H1 (cell line): ENCODE results near the gene RABL2B. TPM values are rescaled to one million over a fixed set of nuclear protein-coding genes. Genes with fewer than 3 reads are reported as not detected.

ENCODE experiments used
- CTCF ChIA-PET: fragments of 300-600 bp; sonication (Branson Sonifier 250); formaldehyde crosslinking; loops from one replicate; lab custom pipeline; 2021; ENCODE audit not compliant: partially characterized antibody; lab: Charles Lee
- POLR2A ChIA-PET: fragments of 300-600 bp; sonication (Branson Sonifier 250); formaldehyde crosslinking; loops from one replicate; lab custom pipeline; 2021; ENCODE audit warnings: inconsistent platforms; ENCODE audit not compliant: partially characterized antibody; lab: Charles Lee
- DNase-seq, 2 experiments: peaks; one replicate each; pipeline versions ENCODE4 v3.0.0 to v3.0.0-alpha.2; 2010 to 2022; ENCODE audit warnings: low spot score in 2 of 2, low read depth in 1 of 2, mixed read lengths in 1 of 2
- FAIRE-seq: peaks from 2 replicates; lab custom pipeline; 2011; peaks lifted over from hg19 to GRCh38; lab: Jason Lieb, UNC
- H2AFZ ChIP-seq: 2 replicates; pipeline ENCODE4 v1.8.1; 2012; ENCODE audit warnings: low read length, inconsistent platforms
- H2AK5ac ChIP-seq: 2 replicates; pipeline ENCODE4 v1.6.1; 2013; ENCODE audit warnings: low read depth, low read length
- H2BK120ac ChIP-seq: replicated peaks from 2 replicates; pipeline ENCODE3; 2013; ENCODE audit warnings: low read depth, low read length, inconsistent platforms
- H2BK12ac ChIP-seq: 2 replicates; pipeline ENCODE4 v1.6.1; 2013; ENCODE audit warnings: low read depth, low read length
- H2BK15ac ChIP-seq: 2 replicates; pipeline ENCODE4 v1.6.1; 2013; ENCODE audit warnings: low read length
- H2BK20ac ChIP-seq: 2 replicates; pipeline ENCODE4 v1.6.1; 2013; ENCODE audit warnings: low read length
- H2BK5ac ChIP-seq: 2 replicates; pipeline ENCODE4 v1.6.1; 2013; ENCODE audit warnings: low read depth, low read length
- H3K14ac ChIP-seq: 2 replicates; pipeline ENCODE4 v1.6.1; 2013; ENCODE audit warnings: inconsistent platforms; ENCODE audit not compliant: insufficient read length
- H3K18ac ChIP-seq: 2 replicates; pipeline ENCODE4 v1.6.1; 2013; ENCODE audit warnings: low read length; ENCODE audit errors: extremely low read depth
- H3K23ac ChIP-seq: 2 replicates; pipeline ENCODE4 v1.6.1; 2013; ENCODE audit warnings: inconsistent platforms; ENCODE audit not compliant: insufficient read length
- H3K23me2 ChIP-seq: 2 replicates; pipeline ENCODE4 v1.6.1; 2013; ENCODE audit warnings: low read depth, low read length
- H3K27ac ChIP-seq: 2 replicates; pipeline ENCODE4 v1.6.1; 2011; ENCODE audit warnings: low read depth, low read length, inconsistent platforms
- H3K27me3 ChIP-seq, 4 experiments: replicated peaks in 1 of 4; 1 replicate in 1 of 4; 2 replicates in 3 of 4; pipeline versions ENCODE4 v1.6.1 to v1.8.1; 2011 to 2013; ENCODE audit warnings: low read length in 3 of 4, mild to moderate bottlenecking in 3 of 4, inconsistent platforms in 2 of 4, mixed read lengths in 2 of 4, moderate library complexity in 1 of 4; ENCODE audit not compliant: control insufficient read depth in 3 of 4, insufficient read depth in 3 of 4; ENCODE audit errors: extremely low read depth in 1 of 4
- H3K36me3 ChIP-seq, 4 experiments: 2 replicates each; pipeline versions ENCODE4 v1.6.1 to v1.8.1; 2011 to 2013; ENCODE audit warnings: mild to moderate bottlenecking in 4 of 4, low read length in 3 of 4, moderate library complexity in 2 of 4, control low read depth in 1 of 4, inconsistent platforms in 1 of 4; ENCODE audit not compliant: insufficient read depth in 4 of 4, control insufficient read depth in 2 of 4
- H3K4ac ChIP-seq: replicated peaks from 2 replicates; pipeline ENCODE3; 2013; ENCODE audit warnings: low read length, low read depth, mixed read lengths, inconsistent platforms; ENCODE audit not compliant: insufficient read length
- H3K4me1 ChIP-seq, 4 experiments: replicated peaks in 1 of 4; 1 replicate in 1 of 4; 2 replicates in 3 of 4; pipeline versions ENCODE4 v1.6.1 to v1.8.1; 2011 to 2013; ENCODE audit warnings: low read length in 3 of 4, inconsistent platforms in 2 of 4, mixed read lengths in 1 of 4; ENCODE audit not compliant: insufficient read depth in 4 of 4, control insufficient read depth in 3 of 4
- H3K4me2 ChIP-seq, 2 experiments: 2 replicates each; pipeline versions ENCODE4 v1.6.1 to v1.8.1; 2011 to 2013; ENCODE audit warnings: low read depth in 2 of 2, low read length in 2 of 2, control low read depth in 1 of 2, inconsistent platforms in 1 of 2, mild to moderate bottlenecking in 1 of 2; ENCODE audit not compliant: insufficient read depth in 1 of 2
- H3K4me3 ChIP-seq, 4 experiments: fragments of 200-600, 300-600 bp in 1 of 4; sonication (generic), shearing (Covaris generic), sonication (Bioruptor Twin) in 1 of 4; 2 replicates each; pipeline versions ENCODE4 v1.5.1 to v1.8.1; 2011 to 2016; ENCODE audit warnings: low read length in 4 of 4, low read depth in 3 of 4, control low read depth in 2 of 4, inconsistent platforms in 2 of 4, mild to moderate bottlenecking in 2 of 4, mixed read lengths in 1 of 4, moderate library complexity in 1 of 4; ENCODE audit not compliant: insufficient read depth in 2 of 4; ENCODE audit errors: extremely low read depth in 1 of 4
- H3K56ac ChIP-seq: replicated peaks from 2 replicates; pipeline ENCODE3; 2013; ENCODE audit warnings: low read depth, mild to moderate bottlenecking, mixed read lengths, low read length, inconsistent platforms; ENCODE audit not compliant: insufficient read length
- H3K79me1 ChIP-seq: 2 replicates; pipeline ENCODE4 v1.6.1; 2013; ENCODE audit warnings: low read depth, low read length, control low read depth
- H3K79me2 ChIP-seq, 2 experiments: 2 replicates each; pipeline versions ENCODE4 v1.6.1 to v1.8.1; 2012 to 2013; ENCODE audit warnings: low read length in 2 of 2, mild to moderate bottlenecking in 2 of 2, inconsistent platforms in 1 of 2; ENCODE audit not compliant: insufficient read depth in 2 of 2, control insufficient read depth in 1 of 2
- H3K9ac ChIP-seq, 4 experiments: replicated peaks in 1 of 4; 1 replicate in 1 of 4; 2 replicates in 3 of 4; pipeline versions ENCODE4 v1.6.1 to v1.8.1; 2011 to 2013; ENCODE audit warnings: low read depth in 3 of 4, low read length in 3 of 4, control low read depth in 2 of 4, mild to moderate bottlenecking in 2 of 4, moderate library complexity in 2 of 4, inconsistent platforms in 1 of 4; ENCODE audit errors: extremely low read depth in 1 of 4
- H3K9me3 ChIP-seq, 2 experiments: 2 replicates each; pipeline versions ENCODE4 v1.6.1 to v1.8.1; 2012 to 2013; ENCODE audit warnings: mild to moderate bottlenecking in 2 of 2, moderate library complexity in 2 of 2, control low read depth in 1 of 2, inconsistent platforms in 1 of 2, low read depth in 1 of 2, low read length in 1 of 2, mixed read lengths in 1 of 2; ENCODE audit not compliant: insufficient read depth in 2 of 2
- H4K20me1 ChIP-seq, 2 experiments: replicated peaks in 1 of 2; 2 replicates each; pipeline versions ENCODE3 to v1.8.1; 2011 to 2013; ENCODE audit warnings: inconsistent platforms in 2 of 2, low read length in 2 of 2, mild to moderate bottlenecking in 1 of 2; ENCODE audit not compliant: insufficient read depth in 2 of 2, control insufficient read depth in 1 of 2
- H4K5ac ChIP-seq: 2 replicates; pipeline ENCODE4 v1.6.1; 2013; ENCODE audit warnings: low read length, low read depth, mixed read lengths, inconsistent platforms; ENCODE audit not compliant: insufficient read length
- H4K8ac ChIP-seq: 2 replicates; pipeline ENCODE4 v1.8.0; 2013; ENCODE audit warnings: mild to moderate bottlenecking, moderate library complexity, low read length, inconsistent platforms; ENCODE audit not compliant: insufficient read depth; ENCODE audit errors: extremely low read depth
- H4K91ac ChIP-seq: replicated peaks from 2 replicates; pipeline ENCODE3; 2013; ENCODE audit warnings: low read length, mixed read lengths, inconsistent platforms; ENCODE audit not compliant: insufficient read length
- BCL11A ChIP-seq, 2 experiments: IDR thresholded peaks; one replicate each; pipeline ENCODE4 v1.6.1; 2011; ENCODE audit warnings: low read depth in 2 of 2, low read length in 2 of 2, mild to moderate bottlenecking in 2 of 2
- FOSL1 ChIP-seq: IDR thresholded peaks from 2 replicates; pipeline ENCODE4 v1.6.1; 2011; ENCODE audit warnings: mild to moderate bottlenecking, low read depth, low read length, moderate library complexity; ENCODE audit not compliant: insufficient read depth
- HDAC2 ChIP-seq, 2 experiments: fragments of 300-600 bp in 1 of 2; sonication (generic) in 1 of 2; IDR thresholded peaks; 2 replicates each; pipeline ENCODE4 v1.6.1; 2011 to 2012; ENCODE audit warnings: low read depth in 2 of 2, low read length in 2 of 2, mild to moderate bottlenecking in 2 of 2, moderate library complexity in 2 of 2, borderline replicate concordance in 1 of 2, inconsistent platforms in 1 of 2
- POU5F1 ChIP-seq: IDR thresholded peaks from 2 replicates; pipeline ENCODE4 v1.6.1; 2011; ENCODE audit warnings: low read depth, mild to moderate bottlenecking, low read length, moderate library complexity
- RXRA ChIP-seq: IDR thresholded peaks from 2 replicates; pipeline ENCODE4 v1.6.1; 2011; ENCODE audit warnings: low read depth, mild to moderate bottlenecking, low read length, moderate library complexity; ENCODE audit not compliant: insufficient read depth
- TAF1 ChIP-seq: IDR thresholded peaks from 2 replicates; pipeline ENCODE4 v1.6.1; 2011; ENCODE audit warnings: mild to moderate bottlenecking, low read depth, low read length
- TAF7 ChIP-seq: optimal IDR thresholded peaks from 2 replicates; pipeline ENCODE3; 2011; ENCODE audit warnings: low read depth, mild to moderate bottlenecking, inconsistent platforms, low read length, moderate library complexity, borderline replicate concordance
- TBP ChIP-seq: IDR thresholded peaks from 2 replicates; pipeline ENCODE4 v1.6.1; 2011; ENCODE audit warnings: low read depth, low read length, improper control_type of control experiment
- WGBS, 2 experiments: shearing (Covaris generic) in 1 of 2; methylation state at CpG; one replicate each; pipeline versions ENCODE4 v1.1.6 to v1.1.7; 2013 to 2015; ENCODE audit warnings: low lambda C conversion rate in 2 of 2, mixed read lengths in 2 of 2, inconsistent platforms in 1 of 2, low coverage in 1 of 2, missing lambda C conversion rate in 1 of 2; ENCODE audit not compliant: insufficient replicate concordance in 2 of 2, insufficient coverage in 1 of 2, insufficient read length in 1 of 2; ENCODE audit errors: extremely low coverage in 1 of 2, missing lambda C conversion rate in 1 of 2; 5-methylcytosine and 5-hydroxymethylcytosine counted together
- polyA plus RNA-seq, 7 experiments: library from polyadenylated mRNA; depleted of rRNA in 3 of 7; stranded (reverse) in 5 of 7; unstranded in 2 of 7; fragments of >200 nt in 5 of 7; fragments of 200-250 nt in 2 of 7; gene quantifications; 1 replicate in 5 of 7; 2 replicates in 1 of 7; 4 replicates in 1 of 7; pipeline versions ENCODE4 v1.2.1 to v1.2.3, GENCODE V29; 2011 to 2013; ENCODE audit warnings: missing spikeins in 2 of 7, mixed read lengths in 2 of 7
- total RNA-seq: library from RNA; stranded (reverse); fragmentation: NEBNext Ultra II Directional; extraction: Animal tissue kit (Norgen Biotek cat#: 25700); gene quantifications from 2 replicates; pipeline ENCODE4 v1.2.1, GENCODE V29; 2021

RABL2B gene
- total and polyA plus RNA-seq, 2 of the 8 experiments (the other 6 are each of a cell fraction or from before 2014, with no cell fraction given): 16.2 to 26.5 TPM

DNA sequence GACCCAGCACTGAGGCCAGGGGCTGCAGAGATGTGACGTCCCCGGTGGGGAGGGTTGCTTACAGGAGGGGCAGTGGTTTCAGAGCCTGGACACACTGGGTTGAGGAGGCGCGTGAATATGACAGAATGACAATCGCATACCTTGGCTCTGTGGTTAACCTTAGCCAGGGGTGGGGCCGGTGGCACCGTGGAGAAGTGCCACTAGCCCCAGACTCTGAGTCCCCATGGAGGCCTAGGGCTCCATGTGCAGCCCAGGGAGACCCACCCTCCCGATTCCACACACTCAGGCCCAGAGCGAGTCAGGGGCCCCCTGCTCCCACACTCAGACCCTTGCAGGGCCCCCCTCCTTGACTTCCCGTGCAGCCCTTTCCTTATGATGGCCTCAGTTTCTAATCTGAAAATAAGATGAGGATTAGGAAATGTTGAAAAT, 49.1 kb downstream of the RABL2B start:
- peaks cover 21 to 87% (median 67%) of the 10 kb centered on the region in 4 experiments for H3K27me3 ChIP-seq
- H3K4ac ChIP-seq: no peak overlapping the region
- H2BK20ac ChIP-seq: no peak overlapping the region
- H3K14ac ChIP-seq: no peak overlapping the region
- no peak overlapping the region for H2AK5ac ChIP-seq
- H3K4me2 ChIP-seq: no peak overlapping the region
- no peak overlapping the region for H3K4me3 ChIP-seq
- H3K9ac ChIP-seq: no peak overlapping the region
- no peak for TF ChIP-seq TAF7
- no peak for TF ChIP-seq FOSL1
- TF ChIP-seq RXRA: no peak
- no peak for TF ChIP-seq TBP
- TF ChIP-seq BCL11A (IDR thresholded peaks at IDR 0.05; ENCODE audit: low read depth in 2 of 2, low read length in 2 of 2): no peak
- no peak for TF ChIP-seq POU5F1
- no peak for TF ChIP-seq HDAC2 (IDR thresholded peaks at IDR 0.05; ENCODE audit: borderline replicate concordance in 1 of 2, low read depth in 2 of 2, low read length in 2 of 2)
- no peak for TF ChIP-seq TAF1
- H4K5ac ChIP-seq: no peak overlapping the region
- peaks cover 0 to 5% (median 0%) of the 10 kb centered on the region in 4 experiments; a peak in 3 of 7 replicates for H3K4me1 ChIP-seq
- H3K79me1 ChIP-seq: no peaks in the 10 kb centered on the region
- H3K18ac ChIP-seq: no peak overlapping the region
- no peak overlapping the region for H2BK15ac ChIP-seq
- no peaks in the 10 kb centered on the region; the same call in none of the 2 replicates for H3K23me2 ChIP-seq
- no peak overlapping the region for H2BK12ac ChIP-seq
- H2BK5ac ChIP-seq: no peak overlapping the region
- H4K91ac ChIP-seq: no peak overlapping the region
- H3K36me3 ChIP-seq: no peaks in the 10 kb centered on the region
- H3K56ac ChIP-seq: no peak overlapping the region
- 91% methylated on average over 10 of the region's 10 CpGs; no CpG with 5 or more reads in 1 of the 2 experiments for WGBS, 2 experiments
- FAIRE-seq (no peak), DNase-seq (no peak)
- no peak overlapping the region for H3K23ac ChIP-seq
- no peak overlapping the region for H4K8ac ChIP-seq
- ChIA-PET CTCF (no interaction called here), POLR2A (no interaction called here)
- H4K20me1 ChIP-seq: peaks cover 6 to 11% of the 10 kb centered on the region in 2 experiments
- no peak overlapping the region for H3K27ac ChIP-seq
- H2AFZ ChIP-seq: no peak overlapping the region
- no peaks in the 10 kb centered on the region for H3K9me3 ChIP-seq
- no peaks in the 10 kb centered on the region for H3K79me2 ChIP-seq
- no peak overlapping the region for H2BK120ac ChIP-seq
